NCI-H1436 (cell line): ENCODE data around the gene XPNPEP1.
A peak's percentile ranks its signal among the peaks of the same experiment; 100 is the strongest.

Experiments
- DNase-seq: peaks from one replicate; lab custom pipeline; 2025; lab: John Stamatoyannopoulos, UW

The XPNPEP1 gene

DNA sequence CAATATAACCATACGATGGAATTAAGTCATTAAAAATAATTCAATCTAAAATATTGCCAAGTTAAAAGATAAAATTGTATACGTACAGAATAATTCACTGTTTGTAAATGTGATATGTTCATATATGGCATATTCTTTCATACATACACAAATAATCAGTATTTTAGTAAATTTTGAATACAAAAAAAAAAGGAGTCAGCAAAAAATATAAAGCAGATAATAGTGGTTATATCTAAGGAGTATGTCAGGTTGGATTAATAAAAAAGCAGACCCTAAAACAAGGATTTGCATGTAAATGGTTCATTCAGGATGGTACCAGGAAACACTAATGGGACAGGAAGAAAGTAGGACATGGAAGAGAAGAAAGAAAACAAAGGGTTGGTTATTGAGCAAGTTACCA is 59.5 kb downstream of the XPNPEP1 start:
- DNase-seq, result no peak

DNA sequence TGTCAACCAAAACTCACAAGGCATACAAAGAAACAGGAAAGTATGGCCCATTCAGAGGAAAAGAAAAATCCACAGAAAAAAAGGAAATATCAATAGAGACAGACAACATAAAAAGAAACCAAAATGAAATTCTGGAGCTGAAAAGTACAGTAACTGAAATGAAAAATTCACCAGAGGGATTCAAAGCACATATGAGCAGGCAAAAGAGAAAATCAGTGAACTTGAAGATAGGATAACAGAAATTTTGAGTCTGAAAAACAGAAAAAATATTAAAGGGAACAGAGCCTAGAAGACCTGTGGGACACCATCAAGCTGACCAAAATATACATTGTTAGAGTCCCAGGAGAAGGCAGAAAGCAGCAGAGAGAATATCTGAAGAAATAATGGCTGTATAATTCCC is 60.6 kb downstream of the XPNPEP1 start:
- DNase-seq, result no peak

DNA sequence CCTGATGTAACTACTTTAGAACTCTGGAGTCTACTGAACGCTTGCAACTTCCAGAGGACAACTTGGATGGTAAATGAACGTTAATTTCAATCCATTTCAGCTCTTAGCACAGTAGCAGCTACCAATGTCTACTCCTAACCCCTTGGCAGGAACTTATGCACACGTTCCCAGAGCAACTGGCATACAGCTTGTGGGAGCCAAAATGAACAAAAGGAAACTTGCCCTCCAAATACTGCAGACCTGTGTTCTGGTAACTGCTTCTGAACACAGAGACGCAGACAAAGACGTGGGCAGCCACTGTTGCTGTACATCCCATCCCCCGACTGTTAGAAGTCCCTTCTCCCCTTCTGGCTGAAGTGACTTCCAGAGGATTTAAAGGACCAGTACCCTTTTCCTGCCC is 61.3 kb downstream of the XPNPEP1 start:
- no peak for DNase-seq

DNA sequence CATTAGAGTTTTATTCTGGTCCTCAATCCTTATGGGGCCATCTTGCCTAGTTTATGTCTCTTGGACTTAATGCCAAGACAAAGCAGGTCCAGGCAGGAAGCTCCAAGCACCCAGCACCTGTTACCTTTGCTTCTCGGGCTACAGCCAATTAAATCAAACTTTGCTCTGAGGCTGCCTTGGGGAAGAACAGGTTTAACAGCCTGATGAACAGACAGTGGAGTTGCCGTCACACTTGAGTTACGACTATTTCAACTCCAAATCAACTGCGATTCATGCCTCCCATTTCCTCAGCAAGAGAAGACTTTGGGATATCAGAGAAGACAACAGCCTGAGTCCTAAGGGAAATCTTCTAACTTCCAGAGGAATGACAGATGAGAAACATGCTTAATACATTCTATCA is 62.2 kb downstream of the XPNPEP1 start:
- no peak for DNase-seq

DNA sequence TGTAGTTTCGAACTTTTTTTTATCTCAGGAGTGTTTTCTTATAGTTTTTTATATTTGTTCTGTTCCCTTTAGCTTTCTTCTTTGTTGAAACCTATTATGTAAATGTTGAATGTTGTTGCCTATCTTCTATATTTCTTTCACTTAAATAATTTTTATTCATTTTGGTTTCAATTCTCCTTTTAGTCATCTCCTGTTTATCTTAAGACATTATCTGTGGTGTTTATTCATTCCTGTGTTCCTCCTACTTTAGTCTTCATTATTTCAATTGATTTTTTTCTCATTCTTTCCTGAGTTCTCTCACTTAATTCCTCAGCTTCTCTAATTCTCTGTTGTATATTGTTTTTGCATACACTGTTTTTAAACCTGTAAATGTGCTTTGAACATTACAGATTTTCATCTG is 64.1 kb downstream of the XPNPEP1 start:
- DNase-seq, result no peak

DNA sequence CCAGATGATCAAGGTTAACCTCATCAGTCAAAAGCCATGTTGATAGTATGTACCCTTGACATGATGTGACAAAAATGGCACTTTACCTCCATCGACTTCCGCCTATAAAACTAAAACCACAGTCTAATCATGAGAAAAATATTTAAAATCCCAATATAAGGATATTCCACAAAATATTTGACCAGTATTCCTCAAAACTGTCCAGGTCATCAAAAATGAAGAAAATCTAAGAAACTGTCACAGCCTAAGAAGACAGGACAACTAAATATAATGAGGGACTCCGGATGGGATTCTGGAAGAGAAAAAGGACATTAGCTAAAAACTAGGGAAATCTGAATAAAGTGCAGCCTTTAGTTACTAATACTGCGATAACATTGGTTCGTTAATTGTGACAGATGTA is 67.6 kb downstream of the XPNPEP1 start:
- no peak for DNase-seq

DNA sequence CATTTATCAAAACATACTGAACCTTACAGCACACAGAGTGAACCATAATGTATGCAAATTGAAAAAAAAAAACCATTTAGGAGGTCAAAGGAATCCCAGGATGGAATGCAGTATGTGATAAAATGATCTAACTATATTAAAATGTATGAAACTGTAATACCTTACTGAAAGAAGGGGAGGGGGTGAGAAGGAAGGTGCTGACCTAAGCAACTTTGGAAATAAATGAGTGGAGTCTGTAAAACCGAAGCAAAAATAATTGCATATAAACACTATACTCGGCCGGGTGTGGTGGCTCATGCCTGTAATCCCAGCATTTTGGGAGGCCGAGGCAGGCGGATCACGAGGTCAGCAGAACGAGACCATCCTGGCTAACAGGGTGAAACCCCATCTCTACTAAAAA is 69.4 kb downstream of the XPNPEP1 start:
- DNase-seq, result no peak

DNA sequence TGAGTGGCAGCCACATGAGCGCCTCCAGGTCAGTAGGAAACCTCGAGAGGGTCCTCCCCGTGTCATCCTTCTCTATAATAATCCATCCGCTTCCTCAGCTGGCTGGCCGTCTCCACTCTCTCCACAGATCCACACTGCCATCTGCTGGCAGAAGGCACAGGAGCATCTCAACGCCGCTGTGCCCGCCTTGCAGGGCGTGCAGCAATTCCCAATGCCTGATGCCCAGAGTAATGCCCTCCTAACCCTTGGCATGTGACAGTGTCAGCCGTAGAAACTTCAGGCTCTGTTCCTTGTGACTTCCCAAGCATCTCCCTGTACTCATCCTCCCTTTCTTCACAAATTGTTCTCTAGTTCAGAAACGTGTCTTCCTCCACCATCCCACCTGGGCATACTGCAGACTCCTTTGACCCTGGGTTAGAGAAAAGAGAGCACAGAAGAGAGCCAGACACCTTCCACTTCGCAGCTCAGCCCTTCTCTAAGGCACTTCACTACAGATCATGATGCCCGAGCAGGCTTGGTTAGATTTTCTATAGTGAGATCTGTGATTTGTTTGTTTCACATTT is 70.8 kb downstream of the XPNPEP1 start:
- peak; percentile 73 for DNase-seq

DNA sequence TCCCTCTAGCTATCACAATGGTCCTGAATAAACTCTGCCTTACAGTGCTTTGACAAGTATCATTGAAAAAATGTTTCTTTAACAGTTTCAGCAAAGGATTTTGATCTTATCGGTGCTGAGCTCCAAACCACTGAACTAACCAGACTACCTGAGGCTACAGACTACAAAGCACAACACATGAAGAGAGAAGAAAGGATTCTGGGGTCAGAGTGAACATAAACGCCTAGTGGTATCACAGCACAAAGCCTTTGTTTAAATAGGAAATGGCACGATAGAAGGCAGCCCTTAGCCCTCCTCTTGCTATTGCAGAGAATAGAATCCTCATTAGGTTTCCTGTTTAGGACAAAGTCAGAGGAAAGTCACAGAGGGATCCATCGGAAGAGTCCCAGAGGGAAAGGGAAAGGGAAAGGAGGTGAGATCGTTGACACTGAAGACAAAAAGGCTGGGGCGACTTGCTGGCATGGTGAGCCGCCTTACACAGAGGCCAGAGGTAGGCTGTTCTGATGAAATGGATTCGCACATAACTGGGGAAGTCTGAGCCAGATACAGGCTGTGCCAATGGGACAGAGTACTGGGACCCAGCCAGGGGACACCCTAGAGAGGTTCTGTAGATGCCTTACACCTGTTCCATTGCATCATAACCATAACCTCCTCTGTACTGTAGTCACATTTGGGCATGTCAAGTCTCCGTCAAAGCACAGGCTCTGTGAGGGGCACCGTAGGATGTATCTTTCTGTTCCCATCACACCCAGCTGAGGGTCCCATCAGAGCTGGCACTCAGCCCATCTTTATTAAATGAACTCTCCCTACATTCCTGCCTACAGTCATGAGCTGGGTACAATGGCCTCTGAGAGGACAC is 71.5 kb downstream of the XPNPEP1 start:
- no peak for DNase-seq

DNA sequence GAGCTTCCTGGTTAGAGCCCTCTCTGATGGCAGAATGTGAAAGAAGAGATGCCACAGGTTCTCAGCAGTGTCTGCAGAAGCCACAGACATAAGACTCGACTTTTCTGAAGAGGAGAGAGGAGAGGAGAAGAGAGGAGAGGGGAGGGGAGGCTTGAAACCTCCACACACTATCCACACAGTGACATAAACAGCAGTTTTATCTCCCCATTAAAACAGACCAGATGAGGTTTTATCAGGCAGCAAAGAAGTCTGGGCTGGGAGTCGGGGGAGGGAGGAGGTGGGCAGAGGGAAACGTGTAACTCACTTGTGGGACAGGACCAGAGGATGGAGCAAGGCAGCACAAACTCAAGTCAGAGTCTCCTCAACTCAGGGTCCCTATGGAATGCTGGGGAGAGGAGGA is 76.5 kb downstream of the XPNPEP1 start:
- DNase-seq, result no peak

DNA sequence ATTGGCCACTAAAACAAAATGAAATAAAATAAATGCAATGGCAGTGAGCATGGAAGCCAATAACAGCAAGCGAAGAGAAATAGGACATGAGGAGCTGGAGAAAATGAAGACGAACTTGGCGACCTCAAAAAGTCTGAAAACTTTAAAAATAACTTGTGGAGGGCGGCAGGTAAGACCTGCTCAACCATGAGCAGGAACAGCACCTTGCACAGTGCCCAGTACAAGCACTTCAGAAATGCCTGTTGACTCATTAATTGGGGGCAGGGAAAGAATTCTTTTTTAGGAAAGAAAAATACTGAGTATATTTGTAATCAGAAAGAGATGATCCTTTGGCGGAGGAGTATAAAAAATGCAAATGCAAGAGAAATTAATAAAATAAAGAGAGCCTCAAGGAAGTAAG is 78.0 kb downstream of the XPNPEP1 start:
- DNase-seq, result no peak

DNA sequence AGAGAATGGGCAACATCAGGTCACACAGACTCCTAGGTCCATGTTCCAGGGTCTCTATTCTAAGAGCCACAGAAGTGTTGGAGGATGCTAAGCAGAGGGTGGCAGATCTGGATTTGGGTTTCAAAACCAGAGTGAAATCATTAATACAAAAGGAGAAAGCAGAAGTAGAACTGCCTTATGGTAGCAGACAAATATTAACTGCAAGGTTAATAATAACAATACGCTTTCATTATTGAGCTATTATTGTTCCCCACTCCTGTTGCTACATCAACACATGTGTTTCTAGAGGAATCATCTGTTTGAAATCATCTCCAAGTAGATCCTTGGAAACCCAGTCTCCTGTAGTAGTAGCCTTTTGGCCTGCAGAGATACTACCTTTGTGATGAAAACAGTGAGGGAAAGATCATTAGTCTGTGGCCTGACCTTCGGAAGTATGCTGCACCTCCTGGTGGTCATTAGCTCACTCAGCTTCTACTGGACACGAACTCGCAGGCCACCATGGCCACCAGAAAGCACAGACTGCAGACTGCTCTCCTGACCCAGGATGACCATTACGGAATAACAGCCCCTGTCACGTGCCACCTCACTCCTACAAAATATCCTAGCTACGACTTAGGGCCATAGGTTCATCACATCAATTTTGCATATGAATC is 84.6 kb downstream of the XPNPEP1 start:
- DNase-seq, result no peak

DNA sequence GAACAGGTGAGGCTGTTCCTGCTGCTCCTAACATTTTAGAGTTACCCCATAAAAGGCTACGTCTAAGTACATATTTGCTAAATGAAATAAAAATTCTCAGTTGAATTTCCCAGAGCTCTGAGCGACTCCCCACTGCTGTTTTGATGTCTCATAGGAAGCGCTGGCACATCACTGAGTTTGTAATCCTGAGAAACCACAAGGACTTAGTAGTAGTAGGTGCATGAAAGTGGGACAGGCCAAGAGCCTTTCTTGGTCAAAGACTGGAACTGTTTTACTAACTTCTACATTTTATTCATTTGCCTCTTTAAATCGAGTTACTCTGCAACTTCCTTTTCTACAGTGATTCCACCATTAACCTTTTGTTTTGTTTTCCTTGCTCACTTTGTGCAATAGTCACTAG is 85.9 kb downstream of the XPNPEP1 start:
- DNase-seq, result no peak

DNA sequence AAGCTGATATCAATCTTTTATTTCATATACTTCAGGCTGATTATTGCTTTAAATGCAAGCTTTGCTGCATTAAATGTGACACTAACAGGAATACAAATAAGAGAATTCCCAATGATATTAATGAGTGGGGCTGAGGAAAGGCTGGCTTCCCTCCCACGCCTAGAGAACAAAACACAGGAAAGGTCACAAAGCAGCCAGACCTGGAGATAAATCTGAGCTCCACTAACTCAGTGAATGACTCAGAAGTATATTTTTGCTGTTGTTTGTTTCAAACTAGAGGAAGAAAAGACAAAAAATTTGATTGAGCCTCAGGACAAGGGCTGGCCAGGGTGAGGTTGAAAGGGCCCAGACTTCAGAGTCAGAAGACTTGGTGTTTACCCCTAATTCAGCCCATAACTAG is 88.1 kb downstream of the XPNPEP1 start:
- no peak for DNase-seq

DNA sequence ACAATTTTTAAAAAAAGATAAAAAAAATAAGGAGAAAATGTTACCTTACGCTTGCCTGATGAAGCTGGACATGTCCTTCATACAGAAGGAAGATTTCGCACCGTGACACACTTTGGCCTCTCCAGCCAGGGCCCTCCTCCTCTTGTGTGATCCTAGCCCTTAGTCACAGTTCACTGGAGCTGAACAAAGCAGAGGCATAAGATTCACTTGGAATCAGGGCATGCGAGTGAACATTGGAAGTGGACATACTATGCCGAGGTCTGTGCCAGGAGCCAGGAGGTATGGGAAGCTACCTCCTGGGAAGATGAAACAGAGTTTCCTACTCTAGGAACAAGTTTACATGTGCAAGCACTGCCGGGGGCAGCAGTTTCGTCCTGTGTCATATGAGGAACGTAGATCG is 91.5 kb downstream of the XPNPEP1 start:
- no peak for DNase-seq

DNA sequence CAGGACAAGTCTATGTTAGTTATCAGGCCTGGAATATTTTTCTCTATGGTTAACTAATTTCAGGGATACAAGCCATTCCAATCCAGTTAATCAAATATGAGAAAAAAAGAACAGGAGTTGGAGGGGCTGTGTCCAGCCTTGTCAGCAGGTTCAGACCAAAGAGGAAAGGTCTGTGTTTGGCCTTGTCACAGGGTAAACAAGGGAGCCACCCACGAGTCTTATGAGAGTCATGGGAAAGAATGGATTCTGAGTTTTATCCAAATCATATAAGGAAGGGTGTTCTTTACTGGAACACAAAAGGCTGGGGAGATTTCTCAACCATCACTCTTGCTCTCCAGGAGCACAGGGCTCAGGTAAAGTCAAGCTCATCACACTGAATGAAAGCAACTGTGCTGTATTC is 99.1 kb downstream of the XPNPEP1 start:
- DNase-seq, result no peak

DNA sequence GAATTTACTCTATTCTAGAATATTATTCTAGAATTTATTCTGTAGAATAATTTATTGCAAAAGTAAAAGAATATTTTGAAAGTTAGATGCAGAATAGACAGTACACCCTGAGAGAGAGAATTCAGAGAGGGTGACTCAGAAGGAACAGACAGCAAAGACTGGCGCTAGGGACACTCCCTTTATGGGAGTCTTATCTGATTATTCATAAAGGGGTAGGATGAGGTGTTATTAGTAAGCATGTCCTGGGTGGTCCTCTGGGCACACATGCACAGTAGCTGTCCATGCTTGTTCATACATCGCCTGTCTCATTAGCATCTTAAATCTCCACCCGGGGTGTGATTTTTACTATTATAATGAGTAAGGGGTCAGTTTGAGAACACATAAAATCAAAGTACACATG is 100.1 kb downstream of the XPNPEP1 start:
- DNase-seq, result no peak

DNA sequence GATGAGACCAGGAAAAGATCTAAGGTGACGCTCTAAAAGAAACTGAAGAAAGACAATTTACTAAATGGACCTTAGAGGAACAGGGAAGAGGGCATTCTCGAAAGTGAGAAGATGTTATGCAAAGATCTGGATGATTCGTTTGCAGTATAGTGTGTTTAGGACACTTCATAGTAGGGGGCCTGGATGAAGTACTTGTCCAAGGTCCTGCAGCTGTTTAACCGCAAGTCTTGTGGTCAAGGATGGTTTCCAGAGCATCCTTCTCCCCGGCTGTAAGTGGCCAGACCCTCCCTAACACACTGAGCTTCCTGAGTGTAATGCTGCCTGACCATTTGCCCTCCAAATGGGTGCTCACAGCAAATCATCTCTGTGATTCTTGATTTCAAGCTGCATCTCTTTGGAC is 101.6 kb downstream of the XPNPEP1 start:
- no peak for DNase-seq

DNA sequence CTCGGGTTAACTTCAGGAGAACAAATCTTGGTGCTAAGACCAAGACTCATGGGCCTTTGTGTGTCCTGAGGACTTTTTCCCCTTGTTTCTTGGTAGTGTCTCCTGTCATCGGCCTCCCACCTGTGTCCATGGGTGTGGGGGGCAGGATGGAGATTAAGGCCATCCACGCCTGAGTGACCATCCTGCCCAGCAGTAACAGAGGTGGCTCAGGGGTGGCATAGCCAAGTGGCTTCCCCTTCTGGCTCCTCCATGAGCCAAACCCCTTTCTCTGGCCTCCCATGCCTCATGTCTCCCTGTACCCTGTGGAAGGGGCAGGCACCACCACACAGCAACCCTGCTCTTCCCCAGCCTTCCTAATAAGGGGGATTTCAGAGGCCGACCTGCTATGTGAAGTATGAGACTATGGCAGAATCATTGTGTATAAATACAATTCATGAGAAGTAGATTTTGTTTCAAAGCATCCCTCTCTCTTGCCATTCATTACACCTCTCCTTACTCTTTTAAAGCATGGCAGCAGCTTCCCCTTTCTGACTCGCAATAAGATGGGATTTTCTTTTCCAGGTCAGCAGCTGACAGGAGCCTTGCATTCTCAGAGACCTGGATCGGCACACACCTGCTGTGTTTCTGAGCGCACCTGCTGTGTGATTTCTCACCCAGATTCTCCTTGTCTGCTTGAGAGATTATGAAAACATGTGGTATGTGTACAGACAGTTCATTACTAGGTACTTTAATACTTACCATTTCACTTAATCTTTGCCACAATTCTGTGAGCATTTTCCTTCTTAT is 102.5 kb downstream of the XPNPEP1 start:
- DNase-seq, result no peak

DNA sequence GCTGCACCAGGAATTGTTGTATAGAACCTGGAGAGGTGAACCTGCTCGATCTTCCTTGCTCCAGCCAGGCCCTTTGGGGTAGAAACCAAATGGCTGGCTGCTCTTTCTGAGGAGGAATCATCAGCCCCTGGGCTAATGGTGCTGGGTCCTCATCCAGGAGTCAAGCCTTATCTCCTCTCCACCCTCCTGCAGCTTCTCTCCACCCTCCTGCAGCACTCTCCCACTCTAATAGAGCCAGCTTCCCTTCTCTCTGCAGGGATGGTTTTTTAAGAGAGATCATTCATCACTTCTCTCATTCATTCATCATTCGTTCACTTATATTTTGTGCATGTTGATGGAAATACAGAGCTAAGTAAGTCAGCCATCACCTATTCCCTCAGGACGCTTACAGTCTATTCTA is 103.5 kb downstream of the XPNPEP1 start:
- no peak for DNase-seq
